GM19467 (cell line): ENCODE data around the gene CLSTN2.

Experiments used
- ATAC-seq: cut with Tn5 transposase; IDR thresholded peaks from one replicate; pipeline ENCODE4 v1.9.1; 2021; ENCODE audit warnings: mild to moderate bottlenecking, moderate library complexity; ENCODE audit not compliant: unreplicated experiment

CLSTN2 gene

GRCh38 chr3:140268610-140269009 is 333.6 kb downstream of the CLSTN2 start:
- ATAC-seq, result no peak

DNA sequence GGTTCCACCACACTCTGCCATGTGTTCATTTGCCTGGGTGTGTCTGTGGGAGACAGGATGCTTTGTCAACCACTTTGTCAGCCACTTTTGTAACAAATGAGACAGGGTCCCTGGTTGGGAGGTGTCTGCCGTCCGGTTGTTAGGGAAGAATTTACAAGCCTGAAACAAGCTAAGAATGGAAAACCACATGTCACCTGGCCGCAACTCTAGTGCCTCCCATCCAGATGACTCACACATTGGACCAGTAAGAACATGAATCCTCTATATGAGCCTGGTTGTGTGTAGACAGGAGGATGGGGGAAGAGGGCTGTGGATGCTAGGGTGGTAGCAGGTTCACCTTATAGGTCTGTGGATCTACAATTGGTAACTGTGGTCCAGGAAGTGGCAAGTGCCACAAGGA is 335.3 kb downstream of the CLSTN2 start:
- ATAC-seq, result no peak

- ATAC-seq, result no peak
These were observed 338.7 kb downstream of the CLSTN2 start for GRCh38 chr3:140273542-140274195.

- no peak for ATAC-seq
These were observed 339.4 kb downstream of the CLSTN2 start for GRCh38 chr3:140274429-140274828.

DNA sequence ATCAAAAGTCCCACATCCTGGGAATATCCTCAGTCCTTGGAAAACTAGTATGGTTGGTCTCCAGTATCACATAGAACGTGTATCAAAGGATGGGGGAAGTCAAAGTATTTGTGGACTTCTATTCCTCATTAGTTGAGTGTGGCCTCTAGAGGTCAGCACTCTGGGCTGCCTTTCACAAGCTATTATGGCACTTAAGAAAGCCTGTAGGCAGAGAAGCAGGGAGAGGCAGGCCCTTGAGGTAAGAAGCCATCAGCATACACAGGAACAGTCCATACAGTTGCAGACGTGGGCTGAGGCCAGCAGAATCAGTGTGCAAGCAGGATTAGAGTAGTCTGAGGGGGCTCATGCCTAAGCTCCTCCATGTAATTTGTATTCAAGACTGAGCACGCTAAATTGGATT is 341.7 kb downstream of the CLSTN2 start:
- ATAC-seq, result no peak

- ATAC-seq, result no peak
These were observed 342.9 kb downstream of the CLSTN2 start for GRCh38 chr3:140277886-140278285.

GRCh38 chr3:140284372-140284771 is 349.4 kb downstream of the CLSTN2 start:
- ATAC-seq, result no peak

- ATAC-seq, result no peak
These were observed 350.4 kb downstream of the CLSTN2 start for GRCh38 chr3:140285380-140285779.

GRCh38 chr3:140288595-140288994 is 353.6 kb downstream of the CLSTN2 start:
- no peak for ATAC-seq

DNA sequence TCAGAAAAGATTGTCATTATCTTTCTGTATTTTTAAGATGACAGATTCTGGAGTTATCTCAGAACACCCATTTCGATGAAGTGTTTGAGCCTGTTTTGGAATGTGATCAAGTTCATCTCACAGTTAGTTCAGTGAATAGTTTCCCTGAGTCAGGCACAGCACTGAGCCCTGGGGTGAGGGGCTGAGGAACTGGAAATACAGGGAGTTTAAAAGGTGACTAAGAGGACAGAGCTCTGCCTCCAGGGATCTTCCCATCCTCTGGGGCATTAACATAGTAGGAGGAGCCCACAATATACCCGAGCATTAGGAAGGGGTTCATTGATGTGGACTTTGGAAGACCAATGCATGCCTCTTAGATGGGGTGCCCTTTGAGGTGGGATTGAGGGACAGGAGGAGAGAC is 355.1 kb downstream of the CLSTN2 start:
- no peak for ATAC-seq

GRCh38 chr3:140292170-140292569 is 357.2 kb downstream of the CLSTN2 start:
- ATAC-seq, result no peak

DNA sequence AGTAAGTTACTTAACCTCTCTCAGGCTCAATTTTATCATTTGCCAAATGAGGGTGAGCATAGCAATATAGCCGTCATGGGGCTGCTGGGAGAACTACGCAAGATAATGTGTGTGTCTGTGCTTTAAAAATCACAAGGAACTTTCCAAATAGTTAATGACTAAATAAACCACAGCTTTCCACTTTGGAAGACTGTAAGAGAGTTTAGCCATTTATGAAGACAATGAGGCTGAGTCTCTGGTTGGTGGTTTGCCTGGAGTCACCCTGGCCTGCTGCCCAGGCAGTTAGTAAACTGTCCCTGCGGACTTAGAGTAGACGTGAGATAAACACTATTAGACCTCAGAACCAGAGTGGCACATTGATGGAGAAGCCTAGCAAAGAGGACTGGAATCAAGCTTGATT is 357.7 kb downstream of the CLSTN2 start:
- no peak for ATAC-seq

- ATAC-seq, result no peak
These were observed 359.1 kb downstream of the CLSTN2 start for GRCh38 chr3:140294058-140294457.

GRCh38 chr3:140296796-140297352 is 361.9 kb downstream of the CLSTN2 start:
- no peak for ATAC-seq

DNA sequence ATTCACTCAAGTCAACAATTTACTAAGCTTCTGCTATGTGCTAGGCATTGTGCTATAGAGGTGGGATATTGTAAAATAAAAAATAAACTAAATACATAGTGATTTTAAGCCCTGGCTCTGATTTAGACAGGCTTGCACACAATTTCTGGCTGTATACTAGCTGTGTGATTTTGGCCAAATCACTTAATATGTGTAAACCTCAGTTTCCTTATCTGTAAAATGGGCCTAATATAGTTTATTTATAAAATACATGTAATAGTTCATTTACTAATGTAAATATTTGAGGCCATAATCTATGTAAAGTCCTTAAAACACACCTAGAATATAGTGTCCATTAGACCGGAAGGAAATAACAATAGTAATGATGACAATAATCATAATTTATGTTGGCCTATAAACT is 363.1 kb downstream of the CLSTN2 start:
- no peak for ATAC-seq

- no peak for ATAC-seq
These were observed 363.6 kb downstream of the CLSTN2 start for GRCh38 chr3:140298569-140299070.

GRCh38 chr3:140303875-140304274 is 368.9 kb downstream of the CLSTN2 start:
- ATAC-seq, result no peak

GRCh38 chr3:140308535-140308934 is 373.6 kb downstream of the CLSTN2 start:
- no peak for ATAC-seq

GRCh38 chr3:140311428-140311827 is 376.4 kb downstream of the CLSTN2 start:
- ATAC-seq, result no peak

GRCh38 chr3:140315955-140316354 is 381.0 kb downstream of the CLSTN2 start:
- ATAC-seq, result no peak

DNA sequence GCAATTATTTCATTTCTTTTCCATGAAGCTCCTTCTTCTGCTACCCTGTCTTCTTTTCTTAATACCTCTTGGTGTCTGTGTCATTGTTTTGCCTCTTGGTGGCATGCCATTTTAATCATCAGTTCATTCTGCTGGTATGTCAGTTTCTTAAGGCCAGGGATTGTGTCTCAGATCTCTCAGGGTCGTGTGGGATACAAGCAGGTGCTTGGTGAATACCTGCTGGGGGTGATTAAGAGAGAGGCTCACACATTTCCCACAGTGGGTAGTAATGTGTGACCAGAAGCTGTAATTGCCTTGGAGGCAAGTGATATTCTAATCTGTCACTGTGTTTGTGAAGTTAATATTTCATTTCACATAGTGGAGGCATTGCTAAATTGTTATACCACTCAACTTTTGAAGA is 381.5 kb downstream of the CLSTN2 start:
- ATAC-seq, result no peak

GRCh38 chr3:140316868-140317400 is 381.9 kb downstream of the CLSTN2 start:
- ATAC-seq, result no peak

- ATAC-seq, result no peak
These were observed 384.8 kb downstream of the CLSTN2 start for GRCh38 chr3:140319739-140320138.
